Stimulated activated CD4-positive, alpha-beta T cell treated with anti-CD3 and anti-CD28 coated beads, TNF-alpha, amount 100 ng/mL, for 48 hours (primary cell): Measurements from ENCODE around the gene NXPH1.
"Not testable (repeated sequence)": the region's sequence is repeated elsewhere in the genome, so short reads cannot be mapped to it uniquely, and the experiment has no call there.

Experiments used
- DNase-seq, 3 donors: peaks; one replicate each; pipeline ENCODE4 v3.0.0-alpha.2; 2020; ENCODE audit warnings: low read depth in 3 of 3

The NXPH1 gene

GRCh38 chr7:8710124-8710523 lies 276.7 kb downstream of the NXPH1 start:
- DNase-seq: no peak

GRCh38 chr7:8714791-8715190 lies 281.4 kb downstream of the NXPH1 start:
- no peak for DNase-seq

GRCh38 chr7:8719102-8719501 lies 285.7 kb downstream of the NXPH1 start:
- no peak for DNase-seq

- DNase-seq: peak in 1 of 3 donors; percentile 6
These were observed 290.8 kb downstream of the NXPH1 start for GRCh38 chr7:8724080-8724718.

- not testable (repeated sequence) for DNase-seq
These were observed 298.3 kb downstream of the NXPH1 start for GRCh38 chr7:8731756-8732155.

- no peak for DNase-seq
These were observed 306.4 kb downstream of the NXPH1 start for GRCh38 chr7:8739837-8740236.

GRCh38 chr7:8742837-8743236 lies 309.4 kb downstream of the NXPH1 start:
- no peak for DNase-seq

GRCh38 chr7:8747338-8747737 lies 313.9 kb downstream of the NXPH1 start:
- no peak for DNase-seq

GRCh38 chr7:8751557-8752231 lies 318.3 kb downstream of the NXPH1 start:
- DNase-seq: no peak

GRCh38 chr7:8753355-8753754 lies 319.9 kb downstream of the NXPH1 start:
- no peak for DNase-seq

- no peak for DNase-seq
These were observed 328.3 kb downstream of the NXPH1 start for GRCh38 chr7:8761731-8762130.

GRCh38 chr7:8762803-8763202 lies 329.4 kb downstream of the NXPH1 start:
- no peak for DNase-seq

GRCh38 chr7:8765374-8765773 lies 332.0 kb downstream of the NXPH1 start:
- DNase-seq: no peak

- DNase-seq: no peak
These were observed 340.1 kb downstream of the NXPH1 start for GRCh38 chr7:8773518-8773917.

- no peak for DNase-seq
These were observed 345.1 kb downstream of the NXPH1 start for GRCh38 chr7:8778459-8778858.

GRCh38 chr7:8781166-8781565 lies 347.8 kb downstream of the NXPH1 start:
- DNase-seq: no peak

- DNase-seq: no peak
These were observed 349.8 kb downstream of the NXPH1 start for GRCh38 chr7:8783229-8783628.

GRCh38 chr7:8785081-8785480 lies 351.7 kb downstream of the NXPH1 start:
- DNase-seq: no peak

- DNase-seq: no peak
These were observed 367.6 kb downstream of the NXPH1 start for GRCh38 chr7:8800986-8801385.
